ENCODE data around the gene APMAP. TPM values are rescaled to one million over a fixed set of nuclear protein-coding genes. Genes with fewer than 3 reads are reported as not detected.

APMAP gene
- total and polyA plus RNA-seq, 10 of the 15 experiments (the other 5 are each of a cell fraction or from before 2014, with no cell fraction given), result 12.1 to 60.2 (median 32.7) TPM

DNA sequence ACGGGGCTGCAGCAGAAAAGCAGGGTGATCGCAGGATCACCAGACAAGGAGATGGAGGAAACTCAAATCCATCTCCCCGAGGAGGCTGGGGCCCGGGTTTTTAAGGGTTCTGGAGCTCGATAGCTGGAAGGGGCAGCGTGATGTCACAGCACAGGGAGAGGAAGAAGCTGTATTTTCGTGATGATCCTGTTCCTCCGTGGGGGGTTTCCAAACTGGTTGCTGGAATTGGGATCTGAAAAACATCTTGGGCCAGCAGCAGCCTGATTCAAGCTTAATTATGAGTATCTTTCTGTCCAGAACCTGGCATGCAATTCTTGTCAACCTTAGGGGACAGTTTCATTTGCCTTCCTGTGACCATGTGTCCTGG lies 39.4 kb downstream of the APMAP start (continued):
- TF ChIP-seq, protein P1, sequence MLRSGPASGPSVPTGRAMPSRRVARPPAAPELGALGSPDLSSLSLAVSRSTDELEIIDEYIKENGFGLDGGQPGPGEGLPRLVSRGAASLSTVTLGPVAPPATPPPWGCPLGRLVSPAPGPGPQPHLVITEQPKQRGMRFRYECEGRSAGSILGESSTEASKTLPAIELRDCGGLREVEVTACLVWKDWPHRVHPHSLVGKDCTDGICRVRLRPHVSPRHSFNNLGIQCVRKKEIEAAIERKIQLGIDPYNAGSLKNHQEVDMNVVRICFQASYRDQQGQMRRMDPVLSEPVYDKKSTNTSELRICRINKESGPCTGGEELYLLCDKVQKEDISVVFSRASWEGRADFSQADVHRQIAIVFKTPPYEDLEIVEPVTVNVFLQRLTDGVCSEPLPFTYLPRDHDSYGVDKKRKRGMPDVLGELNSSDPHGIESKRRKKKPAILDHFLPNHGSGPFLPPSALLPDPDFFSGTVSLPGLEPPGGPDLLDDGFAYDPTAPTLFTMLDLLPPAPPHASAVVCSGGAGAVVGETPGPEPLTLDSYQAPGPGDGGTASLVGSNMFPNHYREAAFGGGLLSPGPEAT (IDR thresholded peaks at IDR 0.05; ENCODE audit: low read depth), result no peak
- TF ChIP-seq STAT1 (conservative IDR thresholded peaks at IDR 0.05) (no peak), NR2C2 (IDR thresholded peaks at IDR 0.05; ENCODE audit: borderline replicate concordance, control insufficient read depth, insufficient read length, low read depth) (no peak)

- no peak for ATAC-seq
- CTCF ChIA-PET, result interaction anchor here (0.6 kb wide), 1 partner anchor 9 kb away, joined by 3 read pairs; no protein-coding TSS in a partner anchor
- no peak for DNase-seq (ENCODE audit: low read depth, low spot score)
- H3K4me2 ChIP-seq (ENCODE audit: control insufficient read depth, insufficient read depth), result no peak overlapping the region
- intact Hi-C loops (cut with micrococcal nuclease; ENCODE audit: unreplicated experiment) (no loop called here), in situ Hi-C loops (cut with MboI) (no loop called here)
- no peak overlapping the region for H2AFZ ChIP-seq (ENCODE audit: control insufficient read depth, low read depth, low read length)
- SMC1A ChIA-PET (ENCODE audit: uncharacterized antibody, unreplicated experiment), result no interaction called here
- TF ChIP-seq NBN (IDR thresholded peaks at IDR 0.05) (no peak), CREM (IDR thresholded peaks at IDR 0.05; ENCODE audit: low read depth) (no peak), KDM1A (IDR thresholded peaks at IDR 0.05; ENCODE audit: borderline replicate concordance) (no peak)
- H3K27me3 ChIP-seq (replicated peaks in 1 of 2; ENCODE audit: control insufficient read depth in 2 of 2, insufficient read depth in 2 of 2, low read length in 1 of 2), result no peaks in the 10 kb centered on the region
- H3K9ac ChIP-seq (ENCODE audit: control insufficient read depth, insufficient read depth, low read length), result no peak overlapping the region
- H3K4me3 ChIP-seq, result no peak overlapping the region
- no peaks in the 10 kb centered on the region for H4K20me1 ChIP-seq (ENCODE audit: control insufficient read depth, insufficient read depth)
- WGBS (ENCODE audit: insufficient coverage, insufficient replicate concordance, low lambda C conversion rate, missing lambda C conversion rate), result 71% methylated on average over 12 of the region's 12 CpGs
- no peaks in the 10 kb centered on the region for H3K36me3 ChIP-seq (ENCODE audit: control insufficient read depth in 2 of 2, insufficient read depth in 2 of 2, low read length in 1 of 2)
- POLR2A ChIA-PET, result no interaction called here
- H3K4me1 ChIP-seq (ENCODE audit: control insufficient read depth, insufficient read depth, low read length), result peaks cover 14% of the 10 kb centered on the region
- no peaks in the 10 kb centered on the region for H3K79me2 ChIP-seq (ENCODE audit: control insufficient read depth, insufficient read depth, low read length)
- BruUV-seq (replicated peaks), result no TSS peak
- no peaks in the 10 kb centered on the region for H3K9me3 ChIP-seq (replicated peaks; ENCODE audit: control insufficient read depth, insufficient read depth, low read length)
- RAD21 ChIA-PET (ENCODE audit: unreplicated experiment), result no interaction called here
- H3K27ac ChIP-seq (ENCODE audit: control insufficient read depth, insufficient read depth), result no peak overlapping the region
- no peak for FAIRE-seq
Measured at GRCh38 chr20:24952376-24953208, 40.0 kb downstream of the APMAP start.
